ENCODE results near the gene MECR.

MECR gene

GRCh38 chr1:29217633-29218032, 13.1 kb downstream of the MECR start:
- no peak overlapping the region for H2AK5ac ChIP-seq (ENCODE audit: low read length)
- no peak overlapping the region for H3K9ac ChIP-seq (ENCODE audit: low read length)
- no peak overlapping the region for H2BK12ac ChIP-seq (ENCODE audit: low read length)
- no peaks in the 10 kb centered on the region for H3K79me2 ChIP-seq (ENCODE audit: control insufficient read depth, insufficient read depth, low read length, poor library complexity)
- WGBS (ENCODE audit: extremely low coverage, insufficient coverage, insufficient read length): no CpG with 5 or more reads among the region's 2 CpGs
- no peaks in the 10 kb centered on the region for H3K9me3 ChIP-seq (ENCODE audit: insufficient read depth, low read depth, low read length)
- no peak overlapping the region for H2BK5ac ChIP-seq (ENCODE audit: low read depth, low read length, poor library complexity)
- no peak overlapping the region for H3K14ac ChIP-seq (ENCODE audit: low read length)
- H4K8ac ChIP-seq (ENCODE audit: low read depth, low read length): no peak overlapping the region
- no peak overlapping the region for H3K4ac ChIP-seq (ENCODE audit: low read depth, low read length)
- H3K4me2 ChIP-seq (ENCODE audit: low read length): no peak overlapping the region
- no peak overlapping the region for H3K4me3 ChIP-seq (ENCODE audit: low read depth, low read length)
- H3K27ac ChIP-seq (ENCODE audit: low read depth, low read length): no peak overlapping the region
- no peak overlapping the region for H3K18ac ChIP-seq (ENCODE audit: low read length)
- H2AFZ ChIP-seq (ENCODE audit: insufficient read depth, low read length, poor library complexity): no peak overlapping the region
- H2BK120ac ChIP-seq (ENCODE audit: insufficient read depth, low read length, poor library complexity): no peak overlapping the region
- DNase-seq: no peak
- H4K12ac ChIP-seq (ENCODE audit: low read depth, low read length): no peak overlapping the region
- no peak overlapping the region for H3K23ac ChIP-seq (ENCODE audit: low read length)
- no peaks in the 10 kb centered on the region for H3K27me3 ChIP-seq (ENCODE audit: insufficient read depth, low read length)
- H4K91ac ChIP-seq (ENCODE audit: low read depth, low read length): no peak overlapping the region
- peaks cover 17% of the 10 kb centered on the region in 2 experiments for H3K36me3 ChIP-seq (ENCODE audit: control insufficient read depth in 1 of 2, insufficient read depth in 2 of 2, low read length in 2 of 2)
- H3K79me1 ChIP-seq (ENCODE audit: low read length): no peaks in the 10 kb centered on the region
- H3K4me1 ChIP-seq (ENCODE audit: control insufficient read depth in 1 of 2, insufficient read depth in 2 of 2, low read length in 2 of 2): peaks cover 0 to 2% of the 10 kb centered on the region in 2 experiments

- Histone ChIP-seq H3K27ac (ENCODE audit: low read depth, low read length) (no peak overlapping the region), H4K12ac (ENCODE audit: low read depth, low read length) (no peak overlapping the region), H2AFZ (ENCODE audit: insufficient read depth, low read length, poor library complexity) (no peak overlapping the region), H3K36me3 (ENCODE audit: control insufficient read depth in 1 of 2, insufficient read depth in 2 of 2, low read length in 2 of 2) (peaks cover 27 to 29% of the 10 kb centered on the region in 2 experiments), H3K4me1 (ENCODE audit: control insufficient read depth in 1 of 2, insufficient read depth in 2 of 2, low read length in 2 of 2) (peaks cover 0 to 2% of the 10 kb centered on the region in 2 experiments), H2BK12ac (ENCODE audit: low read length) (no peak overlapping the region), H2AK5ac (ENCODE audit: low read length) (no peak overlapping the region), H3K79me2 (ENCODE audit: control insufficient read depth, insufficient read depth, low read length, poor library complexity) (no peaks in the 10 kb centered on the region), H2BK120ac (ENCODE audit: insufficient read depth, low read length, poor library complexity) (no peak overlapping the region), H2BK5ac (ENCODE audit: low read depth, low read length, poor library complexity) (no peak overlapping the region), H3K4me3 (ENCODE audit: low read depth, low read length) (no peak overlapping the region), H3K4me2 (ENCODE audit: low read length) (no peak overlapping the region), H3K9ac (ENCODE audit: low read length) (no peak overlapping the region), H3K4ac (ENCODE audit: low read depth, low read length) (no peak overlapping the region), H3K23ac (ENCODE audit: low read length) (no peak overlapping the region), H3K9me3 (ENCODE audit: insufficient read depth, low read depth, low read length) (no peaks in the 10 kb centered on the region), H3K14ac (ENCODE audit: low read length) (no peak overlapping the region), H4K8ac (ENCODE audit: low read depth, low read length) (no peak overlapping the region), H3K27me3 (ENCODE audit: insufficient read depth, low read length) (no peaks in the 10 kb centered on the region), H3K79me1 (ENCODE audit: low read length) (no peaks in the 10 kb centered on the region), H4K91ac (ENCODE audit: low read depth, low read length) (no peak overlapping the region), H3K18ac (ENCODE audit: low read length) (no peak overlapping the region)
- DNase-seq: no peak
- WGBS (ENCODE audit: extremely low coverage, insufficient coverage, insufficient read length): no CpG with 5 or more reads among the region's 5 CpGs
These were observed 17.7 kb downstream of the MECR start for GRCh38 chr1:29213055-29213454.

- Histone ChIP-seq H3K4me2 (ENCODE audit: low read length) (no peak overlapping the region), H3K14ac (ENCODE audit: low read length) (no peak overlapping the region), H4K8ac (ENCODE audit: low read depth, low read length) (no peak overlapping the region), H3K23ac (ENCODE audit: low read length) (no peak overlapping the region), H2BK120ac (ENCODE audit: insufficient read depth, low read length, poor library complexity) (no peak overlapping the region), H3K79me2 (ENCODE audit: control insufficient read depth, insufficient read depth, low read length, poor library complexity) (no peaks in the 10 kb centered on the region), H3K27ac (ENCODE audit: low read depth, low read length) (no peak overlapping the region), H2AFZ (ENCODE audit: insufficient read depth, low read length, poor library complexity) (no peak overlapping the region), H3K4me3 (ENCODE audit: low read depth, low read length) (no peak overlapping the region), H3K9me3 (ENCODE audit: insufficient read depth, low read depth, low read length) (no peaks in the 10 kb centered on the region), H4K12ac (ENCODE audit: low read depth, low read length) (no peak overlapping the region), H3K36me3 (ENCODE audit: control insufficient read depth in 1 of 2, insufficient read depth in 2 of 2, low read length in 2 of 2) (peaks cover 28 to 33% of the 10 kb centered on the region in 2 experiments), H3K4ac (ENCODE audit: low read depth, low read length) (no peak overlapping the region), H3K18ac (ENCODE audit: low read length) (no peak overlapping the region), H2BK12ac (ENCODE audit: low read length) (no peak overlapping the region), H3K4me1 (ENCODE audit: control insufficient read depth in 1 of 2, insufficient read depth in 2 of 2, low read length in 2 of 2) (peaks cover 2% of the 10 kb centered on the region in 2 experiments), H3K79me1 (ENCODE audit: low read length) (no peaks in the 10 kb centered on the region), H3K27me3 (ENCODE audit: insufficient read depth, low read length) (no peaks in the 10 kb centered on the region), H4K91ac (ENCODE audit: low read depth, low read length) (no peak overlapping the region), H2BK5ac (ENCODE audit: low read depth, low read length, poor library complexity) (no peak overlapping the region), H3K9ac (ENCODE audit: low read length) (no peak overlapping the region), H2AK5ac (ENCODE audit: low read length) (no peak overlapping the region)
- no CpG with 5 or more reads among the region's 12 CpGs for WGBS (ENCODE audit: extremely low coverage, insufficient coverage, insufficient read length)
- DNase-seq: no peak
These were observed 19.4 kb downstream of the MECR start for GRCh38 chr1:29211086-29212030.

- H3K4ac ChIP-seq (ENCODE audit: low read depth, low read length): no peak overlapping the region
- no peak overlapping the region for H3K18ac ChIP-seq (ENCODE audit: low read length)
- no peak overlapping the region for H3K27ac ChIP-seq (ENCODE audit: low read depth, low read length)
- no peak overlapping the region for H2BK5ac ChIP-seq (ENCODE audit: low read depth, low read length, poor library complexity)
- H4K91ac ChIP-seq (ENCODE audit: low read depth, low read length): no peak overlapping the region
- H2AFZ ChIP-seq (ENCODE audit: insufficient read depth, low read length, poor library complexity): no peak overlapping the region
- WGBS (ENCODE audit: extremely low coverage, insufficient coverage, insufficient read length): no CpG with 5 or more reads among the region's 7 CpGs
- no peaks in the 10 kb centered on the region for H3K79me2 ChIP-seq (ENCODE audit: control insufficient read depth, insufficient read depth, low read length, poor library complexity)
- peaks cover 23 to 31% of the 10 kb centered on the region in 2 experiments for H3K36me3 ChIP-seq (ENCODE audit: control insufficient read depth in 1 of 2, insufficient read depth in 2 of 2, low read length in 2 of 2)
- H2BK12ac ChIP-seq (ENCODE audit: low read length): no peak overlapping the region
- no peak for DNase-seq
- no peak overlapping the region for H3K14ac ChIP-seq (ENCODE audit: low read length)
- no peak overlapping the region for H3K4me2 ChIP-seq (ENCODE audit: low read length)
- no peak overlapping the region for H3K4me3 ChIP-seq (ENCODE audit: low read depth, low read length)
- H3K27me3 ChIP-seq (ENCODE audit: insufficient read depth, low read length): no peaks in the 10 kb centered on the region
- no peak overlapping the region for H2BK120ac ChIP-seq (ENCODE audit: insufficient read depth, low read length, poor library complexity)
- peaks cover 2% of the 10 kb centered on the region in 2 experiments for H3K4me1 ChIP-seq (ENCODE audit: control insufficient read depth in 1 of 2, insufficient read depth in 2 of 2, low read length in 2 of 2)
- no peaks in the 10 kb centered on the region for H3K9me3 ChIP-seq (ENCODE audit: insufficient read depth, low read depth, low read length)
- no peak overlapping the region for H4K12ac ChIP-seq (ENCODE audit: low read depth, low read length)
- no peak overlapping the region for H3K23ac ChIP-seq (ENCODE audit: low read length)
- no peak overlapping the region for H4K8ac ChIP-seq (ENCODE audit: low read depth, low read length)
- no peak overlapping the region for H3K9ac ChIP-seq (ENCODE audit: low read length)
- H3K79me1 ChIP-seq (ENCODE audit: low read length): no peaks in the 10 kb centered on the region
- H2AK5ac ChIP-seq (ENCODE audit: low read length): no peak overlapping the region
These were observed 20.3 kb downstream of the MECR start for GRCh38 chr1:29210278-29211085.

All from trophoblast cell (in vitro differentiated cells and primary cell).